SK-N-MC (cell line): ENCODE data around the gene PLEKHH3.

Source experiments
- DNase-seq: peaks from one replicate; pipeline ENCODE4 v3.0.0-alpha.2; 2011; ENCODE audit warnings: low read depth, low spot score
- H3K27ac ChIP-seq: fragments of 200-600 bp; sonication (generic); 2 replicates; pipeline ENCODE4 v1.5.1; 2016; ENCODE audit warnings: mixed run types
- H3K36me3 ChIP-seq: fragments of 200-600 bp; sonication (generic); 2 replicates; pipeline ENCODE4 v1.6.1; 2017; ENCODE audit warnings: antibody characterized with exemption, low read length, mixed read lengths; ENCODE audit not compliant: insufficient read depth
- H3K4me3 ChIP-seq: fragments of 200-600 bp; sonication (generic); 2 replicates; pipeline ENCODE4 v1.5.1; 2016
- H3K9ac ChIP-seq: fragments of 200-600 bp; sonication (generic); 2 replicates; pipeline ENCODE4 v1.8.0; 2017; ENCODE audit warnings: mixed run types, mixed read lengths; ENCODE audit not compliant: insufficient read length
- H3K9me3 ChIP-seq: fragments of 200-600 bp; sonication (generic); 2 replicates; pipeline ENCODE4 v1.6.1; 2017; ENCODE audit warnings: low read depth, mild to moderate bottlenecking, antibody characterized with exemption, low read length, moderate library complexity, mixed read lengths
- EZH2 ChIP-seq: fragments of 200-600 bp; sonication (generic); IDR thresholded peaks from one replicate; pipeline ENCODE4 v1.6.1; 2017; ENCODE audit warnings: antibody characterized with exemption
- FOXP2 ChIP-seq: optimal IDR thresholded peaks from 2 replicates; pipeline ENCODE3; 2011; ENCODE audit warnings: mild to moderate bottlenecking, moderate library complexity; ENCODE audit not compliant: insufficient read depth; ENCODE audit errors: extremely low read length, control extremely low read depth
- POLR2AphosphoS5 ChIP-seq: IDR thresholded peaks from 2 replicates; pipeline ENCODE4 v1.6.1; 2012; ENCODE audit warnings: mild to moderate bottlenecking, low read depth, low read length, borderline replicate concordance

Gene PLEKHH3

GRCh38 chr17:42677921-42678781 lies 1.4 kb upstream of the PLEKHH3 start:
- Histone ChIP-seq H3K27ac (peak overlapping the region; percentile 94), H3K36me3 (peaks cover 6% of the 10 kb centered on the region; the same call in 1 of the 2 replicates), H3K9ac (peak overlapping the region; percentile 86), H3K4me3 (peak overlapping the region; percentile 96), H3K9me3 (no peaks in the 10 kb centered on the region)
- peak; percentile 53 for DNase-seq
- peak; percentile 78 for TF ChIP-seq POLR2AphosphoS5
- no peak for TF ChIP-seq EZH2
- no peak for TF ChIP-seq FOXP2

- peaks cover 11% of the 10 kb centered on the region; the same call in 1 of the 2 replicates for H3K36me3 ChIP-seq
- peak; percentile 99 for DNase-seq
- TF ChIP-seq FOXP2 (peak; percentile 45), EZH2 (no peak)
- peak overlapping the region; percentile 94 for H3K27ac ChIP-seq
- peak overlapping the region; percentile 86 for H3K9ac ChIP-seq
- peak overlapping the region; percentile 96 for H3K4me3 ChIP-seq
- H3K9me3 ChIP-seq, result no peaks in the 10 kb centered on the region
Measured at GRCh38 chr17:42677012-42677857, 441 bp upstream of the PLEKHH3 start.

GRCh38 chr17:42675965-42676423 lies 800 bp downstream of the PLEKHH3 start:
- H3K36me3 ChIP-seq, result peaks cover 16% of the 10 kb centered on the region; the same call in 1 of the 2 replicates
- no peak overlapping the region for H3K27ac ChIP-seq
- H3K9me3 ChIP-seq, result no peaks in the 10 kb centered on the region
- TF ChIP-seq FOXP2, result no peak
- TF ChIP-seq POLR2AphosphoS5, result no peak
- no peak for TF ChIP-seq EZH2
- peak overlapping the region; percentile 84 for H3K9ac ChIP-seq
- peak overlapping the region; percentile 95 for H3K4me3 ChIP-seq
- no peak for DNase-seq

GRCh38 chr17:42675348-42675964 lies 1.3 kb downstream of the PLEKHH3 start:
- peak overlapping the region; percentile 84 for H3K9ac ChIP-seq
- TF ChIP-seq POLR2AphosphoS5 (no peak), EZH2 (no peak), FOXP2 (no peak)
- no peaks in the 10 kb centered on the region for H3K9me3 ChIP-seq
- H3K27ac ChIP-seq, result no peak overlapping the region
- peaks cover 22% of the 10 kb centered on the region for H3K36me3 ChIP-seq
- DNase-seq, result no peak
- peak overlapping the region; percentile 95 for H3K4me3 ChIP-seq

- no peak for DNase-seq
- peaks cover 24% of the 10 kb centered on the region for H3K36me3 ChIP-seq
- peak overlapping the region; percentile 95 for H3K4me3 ChIP-seq
- H3K9ac ChIP-seq, result no peak overlapping the region
- no peak overlapping the region for H3K27ac ChIP-seq
- no peak for TF ChIP-seq FOXP2
- no peak for TF ChIP-seq EZH2
- no peak for TF ChIP-seq POLR2AphosphoS5
- H3K9me3 ChIP-seq, result no peaks in the 10 kb centered on the region
Measured at GRCh38 chr17:42674755-42675347, 1.9 kb downstream of the PLEKHH3 start.

GRCh38 chr17:42673885-42674754 lies 2.7 kb downstream of the PLEKHH3 start:
- Histone ChIP-seq H3K27ac (no peak overlapping the region), H3K9ac (no peak overlapping the region), H3K4me3 (peak overlapping the region; percentile 95; the same call in 1 of the 2 replicates), H3K36me3 (peaks cover 30% of the 10 kb centered on the region), H3K9me3 (no peaks in the 10 kb centered on the region)
- DNase-seq, result no peak
- TF ChIP-seq EZH2, result no peak
- no peak for TF ChIP-seq FOXP2
- TF ChIP-seq POLR2AphosphoS5, result no peak

GRCh38 chr17:42673266-42673884 lies 3.4 kb downstream of the PLEKHH3 start:
- Histone ChIP-seq H3K4me3 (no peak overlapping the region), H3K9me3 (no peaks in the 10 kb centered on the region), H3K27ac (no peak overlapping the region), H3K9ac (no peak overlapping the region), H3K36me3 (peaks cover 32% of the 10 kb centered on the region)
- no peak for DNase-seq
- no peak for TF ChIP-seq FOXP2
